GM03348 (cell line): ENCODE results near the gene NAIF1.
"Not testable (repeated sequence)": the region's sequence is repeated elsewhere in the genome, so short reads cannot be mapped to it uniquely, and the experiment has no call there.

Source experiments
- DNase-seq: peaks from one replicate; pipeline ENCODE4 v3.0.0; 2012; ENCODE audit warnings: low spot score

Gene NAIF1

GRCh38 chr9:128084746-128085145 lies 17.6 kb upstream of the NAIF1 start:
- DNase-seq: no peak

- no peak for DNase-seq
Measured at GRCh38 chr9:128082151-128082550, 15.0 kb upstream of the NAIF1 start.

GRCh38 chr9:128081056-128081455 lies 13.9 kb upstream of the NAIF1 start:
- peak; percentile 86 for DNase-seq

- no peak for DNase-seq
Measured at GRCh38 chr9:128080206-128080605, 13.1 kb upstream of the NAIF1 start.

- DNase-seq: no peak
Measured at GRCh38 chr9:128078504-128079434, 11.6 kb upstream of the NAIF1 start.

- no peak for DNase-seq
Measured at GRCh38 chr9:128077847-128078503, 10.9 kb upstream of the NAIF1 start.

- DNase-seq: no peak
Measured at GRCh38 chr9:128073253-128073886, 6.2 kb upstream of the NAIF1 start.

GRCh38 chr9:128072144-128073021 lies 5.3 kb upstream of the NAIF1 start:
- peak; percentile 29 for DNase-seq

GRCh38 chr9:128071475-128071874 lies 4.4 kb upstream of the NAIF1 start:
- DNase-seq: not testable (repeated sequence)

GRCh38 chr9:128070874-128071273 lies 3.8 kb upstream of the NAIF1 start:
- DNase-seq: no peak

- no peak for DNase-seq
Measured at GRCh38 chr9:128068386-128069205, 1.5 kb upstream of the NAIF1 start.

GRCh38 chr9:128067645-128068385 lies 695 bp upstream of the NAIF1 start, which contains the start of gene SLC25A25:
SLC25A25 (plus strand) TSS chr9:128068232; CDS start chr9:128068320, 88 bp downstream.
- peak; percentile 98 for DNase-seq

- no peak for DNase-seq
Measured at GRCh38 chr9:128065907-128066712, 1.0 kb downstream of the NAIF1 start.

- DNase-seq: no peak
Measured at GRCh38 chr9:128062846-128063831, 4.0 kb downstream of the NAIF1 start.

- DNase-seq: no peak
Measured at GRCh38 chr9:128062279-128062678, 4.8 kb downstream of the NAIF1 start.

GRCh38 chr9:128061275-128061960 lies 5.7 kb downstream of the NAIF1 start:
- DNase-seq: no peak

GRCh38 chr9:128059365-128059983 lies 7.6 kb downstream of the NAIF1 start:
- no peak for DNase-seq
